D721Med (cell line): Measurements from ENCODE around the gene HSD17B8.

ENCODE experiments used
- DNase-seq: peaks from one replicate; pipeline ENCODE4 v3.0.0; 2011; ENCODE audit warnings: low spot score; ENCODE audit not compliant: insufficient read length
- FAIRE-seq: peaks from 2 replicates; lab custom pipeline; 2011; peaks lifted over from hg19 to GRCh38; lab: Jason Lieb, UNC
- TF ChIP-seq, protein P1 (sequence below): IDR thresholded peaks from 2 replicates; pipeline ENCODE4 v1.5.1; 2012; ENCODE audit warnings: mild to moderate bottlenecking, control low read depth; ENCODE audit not compliant: insufficient read depth; ENCODE audit errors: missing control alignments

HSD17B8 gene

DNA sequence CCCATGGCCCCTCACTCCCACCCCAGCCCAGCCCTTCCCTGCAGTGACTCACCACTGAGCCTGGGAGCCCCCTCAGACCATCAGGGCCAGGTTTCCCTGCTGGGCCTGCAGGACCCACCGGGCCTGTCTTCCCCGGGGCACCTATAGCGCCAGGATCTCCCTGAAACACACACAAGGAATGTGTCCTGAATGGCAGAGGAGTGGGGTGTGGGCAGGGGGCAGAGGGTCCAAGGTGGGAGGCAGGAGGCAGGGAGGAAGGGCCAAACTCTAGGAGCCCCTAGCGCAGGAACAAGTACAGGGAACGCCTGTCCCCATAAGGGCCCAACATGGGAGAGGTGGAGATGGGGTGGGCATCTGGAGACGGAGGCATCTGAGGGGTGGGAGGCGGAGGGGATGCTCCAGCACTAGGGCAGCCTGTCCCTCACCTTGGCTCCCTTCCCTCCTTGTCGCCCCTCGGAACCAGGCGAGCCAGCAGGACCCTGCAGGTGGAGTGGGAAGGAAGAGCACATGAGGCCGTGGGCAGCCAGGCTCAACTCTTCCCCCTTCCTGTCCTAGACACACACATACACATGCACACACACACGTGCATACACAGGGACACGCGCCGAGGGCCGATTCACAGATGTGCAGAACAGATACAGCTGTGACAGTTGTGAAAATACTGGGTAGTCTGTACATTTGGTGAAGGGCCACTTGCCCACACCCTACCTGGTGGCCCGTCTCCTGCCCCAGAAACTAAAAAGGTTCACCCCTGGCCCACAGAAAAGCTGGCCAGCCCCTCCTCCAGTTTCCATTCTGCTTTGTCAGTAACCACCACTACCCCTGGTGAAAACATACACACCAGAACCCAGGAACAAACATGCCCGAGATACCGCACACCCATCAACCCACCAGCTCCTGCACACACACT, 36.8 kb upstream of the HSD17B8 start:
- TF ChIP-seq, protein P1, sequence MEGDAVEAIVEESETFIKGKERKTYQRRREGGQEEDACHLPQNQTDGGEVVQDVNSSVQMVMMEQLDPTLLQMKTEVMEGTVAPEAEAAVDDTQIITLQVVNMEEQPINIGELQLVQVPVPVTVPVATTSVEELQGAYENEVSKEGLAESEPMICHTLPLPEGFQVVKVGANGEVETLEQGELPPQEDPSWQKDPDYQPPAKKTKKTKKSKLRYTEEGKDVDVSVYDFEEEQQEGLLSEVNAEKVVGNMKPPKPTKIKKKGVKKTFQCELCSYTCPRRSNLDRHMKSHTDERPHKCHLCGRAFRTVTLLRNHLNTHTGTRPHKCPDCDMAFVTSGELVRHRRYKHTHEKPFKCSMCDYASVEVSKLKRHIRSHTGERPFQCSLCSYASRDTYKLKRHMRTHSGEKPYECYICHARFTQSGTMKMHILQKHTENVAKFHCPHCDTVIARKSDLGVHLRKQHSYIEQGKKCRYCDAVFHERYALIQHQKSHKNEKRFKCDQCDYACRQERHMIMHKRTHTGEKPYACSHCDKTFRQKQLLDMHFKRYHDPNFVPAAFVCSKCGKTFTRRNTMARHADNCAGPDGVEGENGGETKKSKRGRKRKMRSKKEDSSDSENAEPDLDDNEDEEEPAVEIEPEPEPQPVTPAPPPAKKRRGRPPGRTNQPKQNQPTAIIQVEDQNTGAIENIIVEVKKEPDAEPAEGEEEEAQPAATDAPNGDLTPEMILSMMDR, result no peak
- no peak for DNase-seq
- FAIRE-seq, result no peak

DNA sequence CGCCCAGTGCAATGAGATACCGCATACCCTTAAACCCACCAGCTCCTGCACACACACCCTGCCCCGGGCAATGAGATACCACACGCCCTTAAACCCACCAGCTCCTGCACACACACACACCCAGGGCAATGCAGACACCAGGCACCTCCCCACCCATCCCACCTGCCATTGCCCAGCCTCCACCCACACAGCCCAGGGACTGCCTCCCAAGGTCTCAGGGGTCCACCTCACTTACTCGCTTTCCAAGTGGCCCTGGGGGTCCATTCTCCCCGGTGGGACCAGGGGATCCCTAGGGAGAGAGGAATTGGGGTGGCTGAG, 36.2 kb upstream of the HSD17B8 start:
- TF ChIP-seq, protein P1, result no peak
- DNase-seq (peak; percentile 15), FAIRE-seq (no peak)

DNA sequence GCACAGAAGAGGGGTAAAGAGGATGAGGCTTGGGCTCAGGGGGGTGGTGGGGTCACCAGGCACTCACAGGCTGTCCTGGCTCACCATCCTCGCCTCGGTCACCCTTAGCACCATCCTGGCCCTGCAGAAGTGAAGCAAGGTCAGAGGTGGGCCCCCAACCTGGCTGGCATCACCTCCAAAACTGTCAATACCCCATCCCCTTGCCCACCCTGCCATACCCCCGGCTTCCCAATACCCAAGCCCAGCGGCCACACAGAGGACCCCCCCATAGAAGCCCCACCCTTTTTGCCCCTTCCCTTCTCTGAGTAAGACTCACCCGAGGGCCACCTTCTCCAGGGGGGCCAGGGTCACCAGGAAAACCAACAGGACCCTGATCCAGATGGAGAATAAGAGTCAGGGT, 35.8 kb upstream of the HSD17B8 start:
- TF ChIP-seq, protein P1, result no peak
- DNase-seq, result no peak

DNA sequence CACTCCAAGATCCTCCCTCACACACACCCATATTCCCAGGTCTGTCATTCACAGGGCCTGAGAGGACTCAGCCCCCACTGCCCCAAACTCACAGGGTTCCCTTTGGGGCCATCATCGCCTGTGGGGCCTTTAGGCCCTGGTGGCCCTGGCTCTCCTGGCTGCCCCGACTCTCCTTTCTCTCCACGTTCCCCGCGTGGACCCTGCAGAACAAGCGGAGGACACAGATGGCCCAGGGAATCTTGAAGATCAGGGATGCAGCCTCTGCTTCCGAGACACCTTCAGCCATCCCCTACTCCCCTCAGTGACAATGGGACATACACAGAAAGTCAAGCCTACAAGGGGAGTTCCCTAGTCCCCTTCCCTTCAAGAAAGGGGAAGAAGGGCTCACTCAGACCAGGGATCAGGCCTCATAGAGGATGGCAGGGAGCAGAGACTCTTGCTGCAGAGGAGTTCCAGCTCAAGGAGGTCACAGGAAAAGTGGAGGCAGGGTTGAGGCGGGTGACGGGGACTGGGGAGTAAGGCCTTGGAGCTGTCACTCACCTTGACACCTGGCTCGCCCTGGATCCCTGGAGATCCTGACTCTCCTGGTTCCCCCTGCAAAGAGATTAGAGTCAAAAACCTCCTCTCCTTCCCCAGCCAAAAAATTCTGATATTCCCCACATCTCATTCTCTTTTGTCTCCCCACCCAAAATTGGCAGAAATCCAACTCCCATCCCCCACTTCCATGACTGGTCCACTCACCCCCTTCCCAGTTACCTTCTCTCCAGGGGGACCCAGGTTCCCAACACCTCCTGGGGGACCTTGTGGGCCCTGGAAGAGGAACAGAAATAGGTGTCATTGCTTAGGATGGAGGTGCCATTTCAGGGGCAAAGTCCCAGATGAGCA, 34.9 kb upstream of the HSD17B8 start:
- TF ChIP-seq, protein P1, result no peak
- FAIRE-seq, result no peak
- DNase-seq, result peak; percentile 8

More for the DNA sequence above, 35.8 kb upstream of the HSD17B8 start:
- FAIRE-seq, result no peak

DNA sequence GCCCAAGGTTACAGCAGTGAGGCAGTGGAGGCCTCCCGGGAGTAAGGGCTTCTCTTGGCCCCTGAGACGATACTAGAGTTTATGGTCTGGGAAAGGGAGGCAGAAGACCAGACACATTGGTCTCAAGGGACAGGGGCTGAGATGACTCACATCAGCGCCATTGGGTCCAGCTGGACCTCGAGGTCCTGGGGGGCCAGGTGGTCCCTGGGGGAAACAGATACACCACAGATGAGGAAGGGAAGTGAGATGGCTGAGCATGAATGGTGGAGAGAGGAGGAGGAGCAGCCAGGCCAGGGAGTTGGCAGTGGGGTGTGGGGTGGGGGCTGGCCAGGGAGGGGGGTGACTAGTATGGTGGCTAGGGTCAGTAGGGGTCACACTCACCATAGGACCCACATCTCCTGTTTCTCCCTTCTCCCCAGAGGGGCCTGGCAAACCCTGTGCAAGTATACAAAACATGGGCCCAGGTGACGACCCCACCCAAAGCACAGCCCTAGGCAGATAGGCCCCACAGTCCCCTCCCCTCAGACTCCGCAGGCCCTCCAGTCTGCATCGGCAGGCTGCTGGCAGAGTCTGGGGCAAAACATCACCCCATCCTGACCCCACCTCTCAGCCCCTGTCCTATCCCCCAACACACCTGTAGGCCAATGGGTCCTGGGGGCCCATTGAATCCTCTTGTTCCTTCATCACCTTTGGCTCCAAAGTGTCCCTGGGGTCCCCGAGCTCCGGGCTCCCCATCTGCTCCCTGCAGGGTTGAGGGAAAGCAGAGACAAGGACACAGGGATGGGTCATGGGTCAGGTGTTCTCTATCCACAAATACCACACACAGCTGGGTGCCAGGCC, 34.1 kb upstream of the HSD17B8 start:
- no peak for FAIRE-seq
- TF ChIP-seq, protein P1, result no peak
- no peak for DNase-seq

DNA sequence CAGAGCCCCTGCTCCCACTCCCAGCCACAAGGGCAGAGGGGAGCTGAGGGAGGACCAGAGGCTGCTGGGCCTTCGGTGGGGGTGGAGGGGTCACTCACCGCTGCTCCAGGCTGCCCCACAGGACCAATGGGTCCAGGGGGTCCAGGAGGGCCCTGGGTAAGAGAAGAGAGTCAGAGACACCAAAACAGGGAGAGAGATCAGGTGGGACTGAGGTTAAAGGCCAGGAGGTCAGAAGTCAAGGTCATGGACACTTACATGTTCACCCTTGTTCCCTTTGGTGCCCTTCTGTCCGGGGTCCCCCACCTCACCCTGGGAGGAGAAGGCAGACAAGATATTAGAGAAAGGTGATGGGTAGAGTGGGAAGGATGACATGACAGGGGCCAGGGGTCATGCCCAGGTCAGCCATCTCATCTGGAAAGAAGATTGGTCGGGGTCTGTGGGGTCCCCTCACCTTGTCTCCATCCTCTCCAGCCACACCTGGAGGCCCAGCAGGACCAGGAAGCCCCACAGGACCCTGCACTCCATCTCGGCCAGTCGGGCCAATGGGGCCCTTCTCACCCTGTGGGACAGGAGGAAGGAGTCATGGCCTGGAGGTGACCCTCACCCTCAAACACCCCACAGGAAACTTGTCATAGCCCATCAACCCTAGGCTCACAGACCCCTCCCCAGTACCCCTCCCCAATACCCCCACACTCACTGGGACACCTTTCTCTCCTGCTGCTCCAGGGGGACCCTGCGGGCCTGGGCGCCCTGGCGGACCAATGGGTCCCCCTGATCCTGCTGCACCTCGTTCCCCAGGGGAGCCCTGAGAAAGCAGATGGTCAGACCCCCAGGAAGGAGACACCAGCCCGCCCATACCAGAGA, 33.2 kb upstream of the HSD17B8 start:
- TF ChIP-seq, protein P1, result no peak
- DNase-seq (no peak), FAIRE-seq (no peak)
